H1 (cell line): ENCODE measurements around the gene LHPP. TPM values are rescaled to one million over a fixed set of nuclear protein-coding genes. Genes with fewer than 3 reads are reported as not detected.

ENCODE experiments used
- CTCF ChIA-PET: fragments of 300-600 bp; sonication (Branson Sonifier 250); formaldehyde crosslinking; loops from one replicate; lab custom pipeline; 2021; ENCODE audit not compliant: partially characterized antibody; lab: Charles Lee
- POLR2A ChIA-PET: fragments of 300-600 bp; sonication (Branson Sonifier 250); formaldehyde crosslinking; loops from one replicate; lab custom pipeline; 2021; ENCODE audit warnings: inconsistent platforms; ENCODE audit not compliant: partially characterized antibody; lab: Charles Lee
- DNase-seq, 2 experiments: peaks; one replicate each; pipeline versions ENCODE4 v3.0.0 to v3.0.0-alpha.2; 2010 to 2022; ENCODE audit warnings: low spot score in 2 of 2, low read depth in 1 of 2, mixed read lengths in 1 of 2
- FAIRE-seq: peaks from 2 replicates; lab custom pipeline; 2011; peaks lifted over from hg19 to GRCh38; lab: Jason Lieb, UNC
- H2AFZ ChIP-seq: 2 replicates; pipeline ENCODE4 v1.8.1; 2012; ENCODE audit warnings: low read length, inconsistent platforms
- H2AK5ac ChIP-seq: 2 replicates; pipeline ENCODE4 v1.6.1; 2013; ENCODE audit warnings: low read depth, low read length
- H2BK120ac ChIP-seq: replicated peaks from 2 replicates; pipeline ENCODE3; 2013; ENCODE audit warnings: low read depth, low read length, inconsistent platforms
- H2BK12ac ChIP-seq: 2 replicates; pipeline ENCODE4 v1.6.1; 2013; ENCODE audit warnings: low read depth, low read length
- H2BK15ac ChIP-seq: 2 replicates; pipeline ENCODE4 v1.6.1; 2013; ENCODE audit warnings: low read length
- H2BK20ac ChIP-seq: 2 replicates; pipeline ENCODE4 v1.6.1; 2013; ENCODE audit warnings: low read length
- H2BK5ac ChIP-seq: 2 replicates; pipeline ENCODE4 v1.6.1; 2013; ENCODE audit warnings: low read depth, low read length
- H3K14ac ChIP-seq: 2 replicates; pipeline ENCODE4 v1.6.1; 2013; ENCODE audit warnings: inconsistent platforms; ENCODE audit not compliant: insufficient read length
- H3K18ac ChIP-seq: 2 replicates; pipeline ENCODE4 v1.6.1; 2013; ENCODE audit warnings: low read length; ENCODE audit errors: extremely low read depth
- H3K23ac ChIP-seq: 2 replicates; pipeline ENCODE4 v1.6.1; 2013; ENCODE audit warnings: inconsistent platforms; ENCODE audit not compliant: insufficient read length
- H3K23me2 ChIP-seq: 2 replicates; pipeline ENCODE4 v1.6.1; 2013; ENCODE audit warnings: low read depth, low read length
- H3K27ac ChIP-seq: 2 replicates; pipeline ENCODE4 v1.6.1; 2011; ENCODE audit warnings: low read depth, low read length, inconsistent platforms
- H3K27me3 ChIP-seq, 4 experiments: replicated peaks in 1 of 4; 1 replicate in 1 of 4; 2 replicates in 3 of 4; pipeline versions ENCODE4 v1.6.1 to v1.8.1; 2011 to 2013; ENCODE audit warnings: low read length in 3 of 4, mild to moderate bottlenecking in 3 of 4, inconsistent platforms in 2 of 4, mixed read lengths in 2 of 4, moderate library complexity in 1 of 4; ENCODE audit not compliant: control insufficient read depth in 3 of 4, insufficient read depth in 3 of 4; ENCODE audit errors: extremely low read depth in 1 of 4
- H3K36me3 ChIP-seq, 4 experiments: 2 replicates each; pipeline versions ENCODE4 v1.6.1 to v1.8.1; 2011 to 2013; ENCODE audit warnings: mild to moderate bottlenecking in 4 of 4, low read length in 3 of 4, moderate library complexity in 2 of 4, control low read depth in 1 of 4, inconsistent platforms in 1 of 4; ENCODE audit not compliant: insufficient read depth in 4 of 4, control insufficient read depth in 2 of 4
- H3K4ac ChIP-seq: replicated peaks from 2 replicates; pipeline ENCODE3; 2013; ENCODE audit warnings: low read length, low read depth, mixed read lengths, inconsistent platforms; ENCODE audit not compliant: insufficient read length
- H3K4me1 ChIP-seq, 4 experiments: replicated peaks in 1 of 4; 1 replicate in 1 of 4; 2 replicates in 3 of 4; pipeline versions ENCODE4 v1.6.1 to v1.8.1; 2011 to 2013; ENCODE audit warnings: low read length in 3 of 4, inconsistent platforms in 2 of 4, mixed read lengths in 1 of 4; ENCODE audit not compliant: insufficient read depth in 4 of 4, control insufficient read depth in 3 of 4
- H3K4me2 ChIP-seq, 2 experiments: 2 replicates each; pipeline versions ENCODE4 v1.6.1 to v1.8.1; 2011 to 2013; ENCODE audit warnings: low read depth in 2 of 2, low read length in 2 of 2, control low read depth in 1 of 2, inconsistent platforms in 1 of 2, mild to moderate bottlenecking in 1 of 2; ENCODE audit not compliant: insufficient read depth in 1 of 2
- H3K4me3 ChIP-seq, 4 experiments: fragments of 200-600, 300-600 bp in 1 of 4; sonication (generic), shearing (Covaris generic), sonication (Bioruptor Twin) in 1 of 4; 2 replicates each; pipeline versions ENCODE4 v1.5.1 to v1.8.1; 2011 to 2016; ENCODE audit warnings: low read length in 4 of 4, low read depth in 3 of 4, control low read depth in 2 of 4, inconsistent platforms in 2 of 4, mild to moderate bottlenecking in 2 of 4, mixed read lengths in 1 of 4, moderate library complexity in 1 of 4; ENCODE audit not compliant: insufficient read depth in 2 of 4; ENCODE audit errors: extremely low read depth in 1 of 4
- H3K56ac ChIP-seq: replicated peaks from 2 replicates; pipeline ENCODE3; 2013; ENCODE audit warnings: low read depth, mild to moderate bottlenecking, mixed read lengths, low read length, inconsistent platforms; ENCODE audit not compliant: insufficient read length
- H3K79me1 ChIP-seq: 2 replicates; pipeline ENCODE4 v1.6.1; 2013; ENCODE audit warnings: low read depth, low read length, control low read depth
- H3K79me2 ChIP-seq, 2 experiments: 2 replicates each; pipeline versions ENCODE4 v1.6.1 to v1.8.1; 2012 to 2013; ENCODE audit warnings: low read length in 2 of 2, mild to moderate bottlenecking in 2 of 2, inconsistent platforms in 1 of 2; ENCODE audit not compliant: insufficient read depth in 2 of 2, control insufficient read depth in 1 of 2
- H3K9ac ChIP-seq, 4 experiments: replicated peaks in 1 of 4; 1 replicate in 1 of 4; 2 replicates in 3 of 4; pipeline versions ENCODE4 v1.6.1 to v1.8.1; 2011 to 2013; ENCODE audit warnings: low read depth in 3 of 4, low read length in 3 of 4, control low read depth in 2 of 4, mild to moderate bottlenecking in 2 of 4, moderate library complexity in 2 of 4, inconsistent platforms in 1 of 4; ENCODE audit errors: extremely low read depth in 1 of 4
- H3K9me3 ChIP-seq, 2 experiments: 2 replicates each; pipeline versions ENCODE4 v1.6.1 to v1.8.1; 2012 to 2013; ENCODE audit warnings: mild to moderate bottlenecking in 2 of 2, moderate library complexity in 2 of 2, control low read depth in 1 of 2, inconsistent platforms in 1 of 2, low read depth in 1 of 2, low read length in 1 of 2, mixed read lengths in 1 of 2; ENCODE audit not compliant: insufficient read depth in 2 of 2
- H4K20me1 ChIP-seq, 2 experiments: replicated peaks in 1 of 2; 2 replicates each; pipeline versions ENCODE3 to v1.8.1; 2011 to 2013; ENCODE audit warnings: inconsistent platforms in 2 of 2, low read length in 2 of 2, mild to moderate bottlenecking in 1 of 2; ENCODE audit not compliant: insufficient read depth in 2 of 2, control insufficient read depth in 1 of 2
- H4K5ac ChIP-seq: 2 replicates; pipeline ENCODE4 v1.6.1; 2013; ENCODE audit warnings: low read length, low read depth, mixed read lengths, inconsistent platforms; ENCODE audit not compliant: insufficient read length
- H4K8ac ChIP-seq: 2 replicates; pipeline ENCODE4 v1.8.0; 2013; ENCODE audit warnings: mild to moderate bottlenecking, moderate library complexity, low read length, inconsistent platforms; ENCODE audit not compliant: insufficient read depth; ENCODE audit errors: extremely low read depth
- H4K91ac ChIP-seq: replicated peaks from 2 replicates; pipeline ENCODE3; 2013; ENCODE audit warnings: low read length, mixed read lengths, inconsistent platforms; ENCODE audit not compliant: insufficient read length
- CEBPB ChIP-seq: IDR thresholded peaks from 2 replicates; pipeline ENCODE4 v1.6.1; 2012; ENCODE audit warnings: low read depth, low read length
- EP300 ChIP-seq, 2 experiments: IDR thresholded peaks; 1 replicate in 1 of 2; 2 replicates in 1 of 2; pipeline ENCODE4 v1.6.1; 2011 to 2012; ENCODE audit warnings: low read depth in 2 of 2, low read length in 2 of 2, mild to moderate bottlenecking in 2 of 2, borderline replicate concordance in 1 of 2, inconsistent platforms in 1 of 2, moderate library complexity in 1 of 2
- KDM1A ChIP-seq: fragments of 200-600, 300-600 bp; sonication (generic); IDR thresholded peaks from 2 replicates; pipeline ENCODE4 v1.7.1; 2016; ENCODE audit warnings: mild to moderate bottlenecking, low read length, borderline replicate concordance
- MAFK ChIP-seq: IDR thresholded peaks from 2 replicates; pipeline ENCODE4 v1.6.1; 2012; ENCODE audit warnings: low read depth, mild to moderate bottlenecking, improper control_type of control experiment, low read length
- NANOG ChIP-seq: IDR thresholded peaks from 2 replicates; pipeline ENCODE4 v1.6.1; 2011; ENCODE audit warnings: low read length, low read depth, mild to moderate bottlenecking, inconsistent platforms; ENCODE audit not compliant: insufficient read depth, poor library complexity, severe bottlenecking
- RAD21 ChIP-seq, 2 experiments: IDR thresholded peaks in 1 of 2; conservative IDR thresholded peaks in 1 of 2; 2 replicates each; pipeline ENCODE4 v1.6.1; 2011; ENCODE audit warnings: low read depth in 2 of 2, low read length in 2 of 2, improper control_type of control experiment in 1 of 2, inconsistent platforms in 1 of 2, mild to moderate bottlenecking in 1 of 2, moderate library complexity in 1 of 2
- RFX5 ChIP-seq: IDR thresholded peaks from 2 replicates; pipeline ENCODE4 v1.6.1; 2011; ENCODE audit warnings: low read depth, low read length, improper control_type of control experiment, borderline replicate concordance
- TAF1 ChIP-seq: IDR thresholded peaks from 2 replicates; pipeline ENCODE4 v1.6.1; 2011; ENCODE audit warnings: mild to moderate bottlenecking, low read depth, low read length
- TEAD4 ChIP-seq: IDR thresholded peaks from 2 replicates; pipeline ENCODE4 v1.6.1; 2012; ENCODE audit warnings: low read depth, low read length, inconsistent platforms, mixed read lengths
- YY1 ChIP-seq: IDR thresholded peaks from 2 replicates; pipeline ENCODE4 v1.6.1; 2011; ENCODE audit warnings: low read depth, mild to moderate bottlenecking, low read length
- WGBS, 2 experiments: shearing (Covaris generic) in 1 of 2; methylation state at CpG; one replicate each; pipeline versions ENCODE4 v1.1.6 to v1.1.7; 2013 to 2015; ENCODE audit warnings: low lambda C conversion rate in 2 of 2, mixed read lengths in 2 of 2, inconsistent platforms in 1 of 2, low coverage in 1 of 2, missing lambda C conversion rate in 1 of 2; ENCODE audit not compliant: insufficient replicate concordance in 2 of 2, insufficient coverage in 1 of 2, insufficient read length in 1 of 2; ENCODE audit errors: extremely low coverage in 1 of 2, missing lambda C conversion rate in 1 of 2; 5-methylcytosine and 5-hydroxymethylcytosine counted together
- polyA plus RNA-seq, 7 experiments: library from polyadenylated mRNA; depleted of rRNA in 3 of 7; stranded (reverse) in 5 of 7; unstranded in 2 of 7; fragments of >200 nt in 5 of 7; fragments of 200-250 nt in 2 of 7; gene quantifications; 1 replicate in 5 of 7; 2 replicates in 1 of 7; 4 replicates in 1 of 7; pipeline versions ENCODE4 v1.2.1 to v1.2.3, GENCODE V29; 2011 to 2013; ENCODE audit warnings: missing spikeins in 2 of 7, mixed read lengths in 2 of 7
- total RNA-seq: library from RNA; stranded (reverse); fragmentation: NEBNext Ultra II Directional; extraction: Animal tissue kit (Norgen Biotek cat#: 25700); gene quantifications from 2 replicates; pipeline ENCODE4 v1.2.1, GENCODE V29; 2021

The LHPP gene
- total and polyA plus RNA-seq, 2 of the 8 experiments (the other 6 are each of a cell fraction or from before 2014, with no cell fraction given), result 26.0 to 45.0 TPM

DNA sequence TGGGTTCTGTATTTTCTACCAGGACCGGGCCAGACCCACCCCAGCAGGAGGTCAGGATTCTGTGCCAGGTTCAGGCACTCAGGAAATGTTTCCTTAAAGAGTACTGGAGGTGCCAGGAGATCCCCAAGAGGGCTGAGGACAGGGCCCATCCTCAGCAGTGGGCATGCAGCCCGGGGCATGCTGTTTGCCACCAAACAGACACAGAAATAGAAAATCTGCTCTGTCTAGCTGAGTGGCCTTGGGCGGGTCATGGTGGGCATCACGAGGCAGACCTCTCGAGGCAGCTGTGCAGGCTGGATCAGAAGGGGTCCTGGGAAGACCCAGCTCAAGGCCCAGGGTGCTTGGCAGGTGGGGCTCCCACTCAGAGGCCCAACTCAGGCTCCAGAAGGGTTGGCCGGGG is 177.6 kb downstream of the LHPP start:
- no peaks in the 10 kb centered on the region; a peak in 1 of 4 replicates for H3K79me2 ChIP-seq
- POLR2A ChIA-PET, result interaction anchor here (0.8 kb wide), 1 partner anchor 12 kb away, joined by 3 read pairs; no protein-coding TSS in a partner anchor
- no peak for FAIRE-seq

More for the DNA sequence above, 177.6 kb downstream of the LHPP start:
- Histone ChIP-seq H3K79me1 (no peaks in the 10 kb centered on the region), H3K56ac (no peak overlapping the region), H3K9me3 (no peaks in the 10 kb centered on the region), H2AFZ (no peak overlapping the region), H2BK12ac (no peak overlapping the region), H3K27me3 (no peaks in the 10 kb centered on the region), H3K18ac (no peak overlapping the region), H4K20me1 (peaks cover 0 to 7% of the 10 kb centered on the region in 2 experiments), H3K4me1 (no peaks in the 10 kb centered on the region; a peak in 1 of 7 replicates), H4K5ac (no peak overlapping the region), H3K23me2 (0 out of 2 replicates have a peak, but pooled peaks cover 2% of the 10 kb centered on the region), H2AK5ac (no peak overlapping the region), H2BK15ac (no peak overlapping the region), H2BK5ac (no peak overlapping the region), H2BK120ac (no peak overlapping the region), H3K27ac (no peak overlapping the region), H3K4me2 (no peak overlapping the region), H3K4ac (no peak overlapping the region), H3K14ac (no peak overlapping the region), H3K4me3 (no peak overlapping the region), H3K23ac (no peak overlapping the region), H4K91ac (no peak overlapping the region), H2BK20ac (no peak overlapping the region), H3K9ac (no peak overlapping the region), H4K8ac (peak overlapping the region; percentile 42; the same call in 1 of the 2 replicates), H3K36me3 (no peaks in the 10 kb centered on the region)
- no peak for DNase-seq
- 88% methylated on average over 6 of the region's 6 CpGs; no CpG with 5 or more reads in 1 of the 2 experiments for WGBS, 2 experiments
- CTCF ChIA-PET, result interaction anchor here (1.5 to 2.2 kb wide), 2 partner anchors 45 to 109 kb away, joined by 3 to 6 read pairs; no protein-coding TSS in a partner anchor
- TF ChIP-seq RFX5, result no peak
- no peak for TF ChIP-seq EP300 (IDR thresholded peaks at IDR 0.05; ENCODE audit: borderline replicate concordance in 1 of 2, low read depth in 2 of 2, low read length in 2 of 2)
- TF ChIP-seq TEAD4, result no peak
- no peak for TF ChIP-seq CEBPB
- TF ChIP-seq MAFK, result no peak
- TF ChIP-seq YY1, result no peak
- no peak for TF ChIP-seq NANOG
- no peak for TF ChIP-seq RAD21 (IDR thresholded peaks at IDR 0.05 in 1 of 2, conservative IDR thresholded peaks at IDR 0.05 in 1 of 2; ENCODE audit: low read depth in 2 of 2, low read length in 2 of 2)
- no peak for TF ChIP-seq KDM1A
- TF ChIP-seq TAF1, result no peak
